HG02840 (cell line): ENCODE results near the gene GMPR2.
A peak's percentile ranks its signal among the peaks of the same experiment; 100 is the strongest.
"Not testable (repeated sequence)": the region's sequence is repeated elsewhere in the genome, so short reads cannot be mapped to it uniquely, and the experiment has no call there.

Experiments
- ATAC-seq: cut with Tn5 transposase; IDR thresholded peaks from one replicate; pipeline ENCODE4 v1.9.1; 2021; ENCODE audit warnings: mild to moderate bottlenecking, moderate library complexity, moderate number of reproducible peaks; ENCODE audit not compliant: unreplicated experiment, low FRiP score

GMPR2 gene

DNA sequence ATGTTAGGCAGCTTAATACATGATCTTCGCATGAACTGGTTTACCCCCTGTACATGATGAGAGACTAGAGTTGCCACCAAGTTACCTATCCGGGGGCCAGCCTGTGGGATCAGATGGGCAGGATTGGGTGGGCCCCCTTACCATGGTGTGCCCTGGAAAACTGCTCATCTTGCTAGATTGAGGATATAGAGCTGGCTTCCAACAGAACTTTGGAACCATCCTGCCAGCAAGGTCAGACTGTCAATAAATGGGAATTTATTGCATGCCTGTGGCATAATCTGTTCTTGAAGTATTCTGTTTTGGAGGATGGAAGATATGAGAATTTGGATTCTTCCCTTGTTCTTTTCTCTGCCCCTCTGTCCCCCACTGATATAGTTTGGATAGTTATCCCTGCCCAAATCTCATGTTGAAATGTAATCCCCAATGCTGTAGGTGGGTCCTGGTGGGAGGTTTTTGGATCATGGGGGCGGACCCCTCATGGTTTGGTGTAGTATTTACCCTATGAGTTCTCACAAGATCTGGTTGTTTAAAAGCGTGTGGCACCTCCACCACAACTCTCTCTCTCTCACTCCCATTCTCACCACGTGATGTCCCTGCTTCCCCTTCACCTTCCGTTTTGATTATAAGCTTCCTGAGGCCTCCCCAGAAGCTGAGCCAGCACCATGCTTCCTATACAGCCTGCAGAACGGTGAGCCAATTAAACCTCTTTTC lies 33.8 kb upstream of the GMPR2 start:
- ATAC-seq = no peak

DNA sequence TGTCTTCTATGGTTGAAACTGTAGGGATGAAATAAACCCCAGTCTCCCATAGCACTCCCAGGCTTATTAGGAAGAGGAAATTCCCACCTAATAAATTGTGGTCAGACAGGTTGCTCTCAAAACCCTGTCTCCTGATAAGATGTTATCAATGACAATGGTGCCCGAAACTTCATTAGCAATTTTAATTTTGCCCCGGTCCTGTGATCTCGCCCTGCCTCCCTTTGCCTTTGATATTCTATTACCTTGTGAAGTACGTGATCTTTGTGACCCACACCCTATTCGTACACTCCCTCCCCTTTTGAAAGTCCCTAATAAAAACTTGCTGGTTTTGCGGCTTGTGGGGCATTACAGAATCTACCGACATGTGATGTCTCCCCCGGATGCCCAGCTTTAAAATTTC lies 30.2 kb upstream of the GMPR2 start:
- ATAC-seq = not testable (repeated sequence)

DNA sequence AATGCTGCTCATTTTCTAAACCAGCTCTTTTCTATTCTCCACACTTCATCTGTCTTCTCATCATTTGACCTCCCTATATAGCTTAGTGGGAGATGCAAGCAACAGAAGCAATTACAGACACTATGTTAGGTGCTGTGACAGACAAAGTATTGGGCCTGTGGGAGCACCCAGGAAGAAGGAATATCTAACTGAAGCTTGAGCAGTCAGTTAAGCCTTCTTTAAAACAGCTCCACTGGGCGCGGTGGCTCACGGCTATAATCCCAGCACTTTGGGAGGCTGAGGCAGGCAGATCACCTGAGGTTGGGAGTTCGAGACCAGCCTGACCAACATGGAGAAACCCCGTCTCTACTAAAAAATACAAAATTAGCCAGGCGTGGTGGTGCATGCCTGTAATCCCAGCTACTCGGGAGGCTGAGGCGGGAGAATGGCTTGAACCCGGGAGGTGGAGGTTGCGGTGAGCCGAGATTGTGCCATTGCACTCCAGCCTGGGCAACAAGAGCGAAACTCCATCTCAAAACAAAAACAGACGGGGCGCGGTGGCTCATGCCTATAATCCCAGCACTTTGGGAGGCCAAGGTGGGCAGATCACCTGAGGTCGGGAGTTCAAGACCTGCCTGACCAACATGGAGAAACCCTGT lies 29.4 kb upstream of the GMPR2 start:
- ATAC-seq = not testable (repeated sequence)

- no peak for ATAC-seq
Measured at GRCh38 chr14:24204163-24205146, 28.3 kb upstream of the GMPR2 start.

DNA sequence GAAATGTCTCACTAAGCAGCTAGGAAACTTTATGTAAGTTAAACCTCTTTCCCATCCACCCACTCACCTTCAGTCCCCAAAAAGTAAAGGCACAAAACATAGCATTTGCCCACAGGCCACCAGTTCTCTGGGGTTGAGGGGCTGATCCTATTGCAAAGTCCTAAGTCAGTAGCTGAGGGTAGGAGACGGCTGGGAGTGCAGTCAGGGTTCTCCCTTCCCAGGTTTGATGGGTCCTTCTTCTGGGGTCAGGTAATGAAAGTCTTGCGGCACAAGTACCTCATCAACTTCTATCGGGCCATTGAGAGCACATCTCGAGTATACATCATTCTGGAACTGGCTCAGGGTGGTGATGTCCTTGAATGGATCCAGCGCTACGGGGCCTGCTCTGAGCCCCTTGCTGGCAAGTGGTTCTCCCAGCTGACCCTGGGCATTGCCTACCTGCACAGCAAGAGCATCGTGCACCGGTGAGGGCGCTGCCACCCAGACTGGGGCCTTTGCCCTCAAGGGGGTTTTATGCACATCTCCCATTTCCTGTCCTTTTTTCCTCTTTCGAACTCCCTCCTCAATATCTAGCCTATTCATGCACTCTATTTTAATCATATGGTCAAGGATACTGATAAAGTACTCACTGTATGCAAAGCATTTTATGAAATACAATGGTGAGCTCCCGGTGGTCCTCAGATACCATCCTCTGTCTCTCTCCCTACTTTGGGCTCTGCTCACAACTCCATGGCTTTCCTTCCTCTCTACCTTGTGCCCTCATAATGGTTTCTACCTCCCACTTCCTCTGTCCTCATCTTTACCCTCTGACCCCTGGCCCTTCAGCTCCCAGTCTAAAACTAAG lies 26.2 kb upstream of the GMPR2 start:
- no peak for ATAC-seq

DNA sequence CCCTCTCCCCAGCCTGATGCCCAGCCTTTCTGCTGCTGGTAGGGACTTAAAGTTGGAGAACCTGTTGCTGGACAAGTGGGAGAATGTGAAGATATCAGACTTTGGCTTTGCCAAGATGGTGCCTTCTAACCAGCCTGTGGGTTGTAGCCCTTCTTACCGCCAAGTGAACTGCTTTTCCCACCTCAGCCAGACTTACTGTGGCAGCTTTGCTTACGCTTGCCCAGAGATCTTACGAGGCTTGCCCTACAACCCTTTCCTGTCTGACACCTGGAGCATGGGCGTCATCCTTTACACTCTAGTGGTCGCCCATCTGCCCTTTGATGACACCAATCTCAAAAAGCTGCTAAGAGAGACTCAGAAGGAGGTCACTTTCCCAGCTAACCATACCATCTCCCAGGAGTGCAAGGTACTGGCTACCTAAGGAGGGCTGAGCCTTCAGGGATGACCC lies 25.6 kb upstream of the GMPR2 start:
- no peak for ATAC-seq

DNA sequence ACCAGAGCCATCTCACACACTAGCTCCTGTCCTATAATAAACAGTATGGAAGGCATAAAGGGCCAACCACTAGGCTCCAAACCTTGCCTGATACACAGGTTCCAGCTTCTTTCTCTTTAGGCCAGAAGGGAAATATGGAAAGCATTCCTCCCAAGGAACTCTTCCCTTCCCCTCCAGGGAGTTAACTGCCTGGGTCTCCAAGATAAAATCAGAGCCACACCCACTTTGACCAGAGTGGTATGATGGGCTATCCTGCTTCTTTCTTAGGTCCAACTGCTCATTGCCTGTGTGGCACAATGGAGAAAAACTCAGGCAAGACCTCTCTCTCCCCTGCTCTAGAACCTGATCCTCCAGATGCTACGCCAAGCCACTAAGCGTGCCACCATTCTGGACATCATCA lies 25.1 kb upstream of the GMPR2 start:
- ATAC-seq = no peak

DNA sequence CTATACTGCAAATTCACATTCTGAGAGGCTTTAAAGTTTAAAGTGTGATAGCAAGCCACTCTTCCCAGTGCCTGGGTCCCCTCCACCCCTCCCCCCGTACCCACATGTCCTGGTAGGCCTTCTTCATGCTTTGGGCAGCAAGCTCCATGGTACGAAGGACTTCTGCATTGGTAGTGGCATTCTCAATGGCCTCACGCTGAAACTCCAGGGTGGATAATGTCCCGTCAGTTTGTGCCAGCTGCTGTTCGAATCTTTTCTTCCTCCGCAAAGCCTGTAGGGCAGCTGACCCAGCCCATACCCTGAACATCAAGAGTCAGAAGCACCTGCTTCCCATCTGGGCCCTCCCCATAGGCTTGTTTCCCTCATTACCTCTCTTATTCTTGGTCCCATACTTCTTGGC lies 21.4 kb upstream of the GMPR2 start:
- no peak for ATAC-seq

- ATAC-seq = peak; percentile 83
Measured at GRCh38 chr14:24212924-24213865, 19.5 kb upstream of the GMPR2 start, which contains the start of gene CHMP4A. TSS of gene CHMP4A (minus strand) at chr14:24213488. CDS start at chr14:24213439, 49 bp downstream.

- no peak for ATAC-seq
Measured at GRCh38 chr14:24213866-24214662, 18.7 kb upstream of the GMPR2 start.

DNA sequence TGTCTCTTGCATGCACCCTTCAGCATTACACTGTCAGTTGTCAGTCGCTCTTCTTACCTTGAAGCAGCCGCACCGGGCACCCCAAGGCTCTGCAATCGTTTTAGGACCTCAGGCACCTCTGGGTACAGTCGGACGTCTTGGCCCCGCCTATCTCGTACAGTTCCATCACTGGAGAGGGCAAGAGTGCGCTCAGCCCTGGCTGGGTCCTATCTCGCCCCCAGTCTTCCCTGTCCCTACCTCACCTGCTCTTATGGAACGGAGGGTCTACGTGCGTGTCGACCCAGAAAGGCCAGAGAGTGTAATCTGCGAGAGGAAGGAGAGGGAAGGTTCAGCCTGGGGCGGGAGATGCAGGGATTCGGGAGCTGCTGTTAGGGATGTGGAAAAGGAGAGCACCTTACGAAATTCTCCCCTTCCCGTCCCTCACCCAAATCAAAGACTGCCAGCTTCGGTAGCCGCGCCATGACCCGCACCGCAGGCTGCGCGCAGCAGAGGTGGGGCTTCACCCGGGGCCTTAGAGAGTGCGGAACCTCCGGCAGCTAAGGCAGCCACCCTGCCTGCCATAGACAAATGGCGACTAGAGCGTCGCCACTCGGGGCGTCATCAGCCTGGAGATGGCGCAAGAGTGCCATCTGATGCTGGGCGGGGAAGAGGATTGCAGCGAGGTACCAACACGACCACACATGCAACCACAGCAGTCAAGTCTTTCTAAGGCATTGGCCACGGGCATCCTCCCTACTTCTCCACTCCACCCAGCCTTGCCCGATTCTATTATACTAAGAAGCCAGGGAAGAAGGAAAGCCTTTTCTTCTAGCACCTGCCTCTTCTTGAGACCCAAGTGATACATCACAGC lies 17.0 kb upstream of the GMPR2 start, which contains the start of gene MDP1:
Gene MDP1 (minus strand): TSS at position 572 of the 850 bp plus-strand sequence. CDS start 111 bp downstream, at position 461.
- peak; percentile 49 for ATAC-seq

DNA sequence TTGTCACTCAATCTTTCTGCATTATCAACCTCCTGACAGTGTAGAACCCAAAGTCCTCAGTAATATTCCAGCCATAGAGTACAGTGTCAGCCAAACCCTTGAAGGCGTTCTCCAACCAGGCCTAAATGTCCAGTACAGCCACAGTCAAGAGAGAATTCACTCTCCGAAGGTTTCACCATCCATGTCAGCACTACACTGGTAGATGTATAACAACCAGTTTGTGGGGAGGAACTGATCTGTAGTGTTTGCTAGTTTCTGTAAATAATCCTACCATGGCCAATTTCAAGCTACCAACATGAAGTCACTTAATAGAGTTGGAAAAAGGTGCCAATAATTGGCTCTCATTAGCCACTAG lies 16.4 kb upstream of the GMPR2 start:
- no peak for ATAC-seq

DNA sequence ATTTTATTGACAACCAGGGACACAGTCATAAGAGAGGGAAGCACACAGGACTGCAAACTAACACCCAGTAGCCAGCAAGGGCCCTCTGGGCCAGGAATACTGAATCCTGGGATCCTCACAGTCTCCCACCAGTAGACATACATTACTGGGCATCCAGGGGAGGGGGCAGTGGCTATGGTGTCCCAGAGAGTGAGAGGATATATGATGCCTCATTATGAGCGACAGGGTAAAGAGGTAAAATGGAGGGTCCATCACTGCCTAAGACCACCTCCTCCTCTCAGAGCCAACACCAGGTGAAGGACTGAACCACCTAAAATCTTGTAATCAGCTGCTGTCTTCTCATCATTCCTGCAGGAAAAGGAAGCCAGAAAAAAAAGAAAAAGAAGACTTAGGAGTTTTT lies 15.9 kb upstream of the GMPR2 start:
- not testable (repeated sequence) for ATAC-seq

GRCh38 chr14:24219080-24219479 lies 13.6 kb upstream of the GMPR2 start:
- no peak for ATAC-seq

- ATAC-seq = no peak
Measured at GRCh38 chr14:24219521-24219920, 13.2 kb upstream of the GMPR2 start.

DNA sequence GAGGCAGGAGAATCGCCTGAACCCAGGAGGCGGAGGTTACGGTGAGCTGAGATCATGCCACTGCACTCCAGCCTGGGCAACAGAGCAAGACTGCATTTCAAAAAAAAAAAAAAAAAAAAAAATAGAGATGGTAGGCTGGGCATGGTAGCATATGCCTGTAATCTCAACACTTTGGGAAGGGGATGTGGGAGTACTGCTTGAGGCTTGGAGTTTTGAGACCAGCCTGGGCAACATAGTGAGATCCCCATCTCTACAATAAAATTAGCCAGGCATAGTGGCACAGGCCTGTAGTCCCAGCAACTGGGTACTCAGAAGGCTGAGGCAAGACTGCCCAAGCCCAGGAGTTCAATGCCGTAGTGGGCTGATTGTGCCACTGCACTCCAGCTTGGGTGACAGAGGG lies 9.7 kb upstream of the GMPR2 start:
- ATAC-seq = not testable (repeated sequence)

DNA sequence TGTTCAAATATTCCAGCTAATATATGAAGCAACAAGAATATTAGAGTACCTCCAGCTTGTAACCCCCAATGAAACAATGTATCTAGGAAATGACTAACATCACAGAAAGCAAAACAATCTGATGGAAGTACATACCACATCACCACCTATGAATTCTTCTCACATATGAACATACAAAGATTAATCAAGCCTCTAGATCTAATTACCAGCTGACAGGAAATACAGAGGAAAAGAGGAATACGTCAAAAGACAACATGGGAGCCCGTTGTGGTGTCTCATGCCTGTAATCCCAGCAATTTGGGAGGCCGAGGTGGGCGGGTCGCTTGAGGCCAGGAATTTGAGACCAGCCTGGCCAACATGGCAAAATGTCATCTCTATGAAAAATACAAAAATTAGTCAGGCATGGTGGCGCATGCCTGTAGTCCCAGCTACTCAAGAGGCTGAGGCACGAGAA lies 8.1 kb upstream of the GMPR2 start:
- no peak for ATAC-seq
